Activated CD8-positive, alpha-beta T cell treated with anti-CD3 and anti-CD28 coated beads for 36 hours (primary cell): ENCODE data around the gene NXN. TPM values are rescaled to one million over a fixed set of nuclear protein-coding genes. Genes with fewer than 3 reads are reported as not detected.

ENCODE experiments used
- ATAC-seq: fragments of 200-7000 bp; cut with Tn5 transposase; one replicate; pipeline ENCODE4 v1.10.0; 2021; ENCODE audit warnings: mild to moderate bottlenecking, moderate library complexity
- CTCF ChIA-PET: fragments of 350-600 bp; sonication (Branson Sonifier 250); formaldehyde crosslinking; loops from one replicate; lab custom pipeline; 2021; ENCODE audit warnings: antibody characterized with exemption; lab: Charles Lee
- POLR2A ChIA-PET: fragments of 350-600 bp; sonication (Branson Sonifier 250); formaldehyde crosslinking; loops from one replicate; lab custom pipeline; 2021; ENCODE audit warnings: antibody characterized with exemption; lab: Charles Lee
- DNase-seq: peaks from one replicate; pipeline ENCODE4 v3.0.0-alpha.2; 2020
- H3K27ac Mint-ChIP-seq: one replicate; pipeline ENCODE4 v1.8.0; 2021; ENCODE audit warnings: mild to moderate bottlenecking, mixed read lengths
- H3K27me3 Mint-ChIP-seq: one replicate; pipeline ENCODE4 v1.8.0; 2021; ENCODE audit warnings: mixed read lengths
- H3K36me3 Mint-ChIP-seq: one replicate; pipeline ENCODE4 v1.8.0; 2021; ENCODE audit warnings: low read depth, mixed read lengths
- H3K4me1 Mint-ChIP-seq: one replicate; pipeline ENCODE4 v1.8.0; 2021; ENCODE audit warnings: low read depth, mixed read lengths
- H3K4me3 Mint-ChIP-seq: one replicate; pipeline ENCODE4 v1.8.0; 2021; ENCODE audit warnings: mild to moderate bottlenecking, moderate library complexity, mixed read lengths
- H3K9me3 Mint-ChIP-seq: one replicate; pipeline ENCODE4 v1.8.0; 2021; ENCODE audit warnings: mixed read lengths
- intact Hi-C: fragments of 100-400 bp; cut with micrococcal nuclease; formaldehyde crosslinking; loops from one replicate; pipeline ENCODE4 v1.10.0; 2022
- total RNA-seq, 2 experiments: library from RNA; stranded (reverse); gene quantifications; one replicate each; pipeline ENCODE4 v1.2.3, GENCODE V29; 2021
- TF ChIP-seq, protein P1 (sequence below): fragments of 200-600 bp; IDR thresholded peaks from one replicate; pipeline ENCODE4 v1.8.0; 2022; ENCODE audit warnings: antibody characterized with exemption, mild to moderate bottlenecking

The NXN gene
- total RNA-seq, 2 experiments from 2014 or later, result 1.2 to 1.4 TPM

GRCh38 chr17:1024076-1024475 is 44.5 kb upstream of the NXN start:
- ATAC-seq (no peak), DNase-seq (no peak)
- ChIA-PET CTCF (no interaction called here), POLR2A (no interaction called here)
- H3K27me3 Mint-ChIP-seq, result no peaks in the 10 kb centered on the region
- TF ChIP-seq, protein P1, sequence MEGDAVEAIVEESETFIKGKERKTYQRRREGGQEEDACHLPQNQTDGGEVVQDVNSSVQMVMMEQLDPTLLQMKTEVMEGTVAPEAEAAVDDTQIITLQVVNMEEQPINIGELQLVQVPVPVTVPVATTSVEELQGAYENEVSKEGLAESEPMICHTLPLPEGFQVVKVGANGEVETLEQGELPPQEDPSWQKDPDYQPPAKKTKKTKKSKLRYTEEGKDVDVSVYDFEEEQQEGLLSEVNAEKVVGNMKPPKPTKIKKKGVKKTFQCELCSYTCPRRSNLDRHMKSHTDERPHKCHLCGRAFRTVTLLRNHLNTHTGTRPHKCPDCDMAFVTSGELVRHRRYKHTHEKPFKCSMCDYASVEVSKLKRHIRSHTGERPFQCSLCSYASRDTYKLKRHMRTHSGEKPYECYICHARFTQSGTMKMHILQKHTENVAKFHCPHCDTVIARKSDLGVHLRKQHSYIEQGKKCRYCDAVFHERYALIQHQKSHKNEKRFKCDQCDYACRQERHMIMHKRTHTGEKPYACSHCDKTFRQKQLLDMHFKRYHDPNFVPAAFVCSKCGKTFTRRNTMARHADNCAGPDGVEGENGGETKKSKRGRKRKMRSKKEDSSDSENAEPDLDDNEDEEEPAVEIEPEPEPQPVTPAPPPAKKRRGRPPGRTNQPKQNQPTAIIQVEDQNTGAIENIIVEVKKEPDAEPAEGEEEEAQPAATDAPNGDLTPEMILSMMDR, result no peak
- no peaks in the 10 kb centered on the region for H3K36me3 Mint-ChIP-seq
- intact Hi-C loops, result no loop called here
- H3K4me1 Mint-ChIP-seq, result no peaks in the 10 kb centered on the region
- H3K4me3 Mint-ChIP-seq, result no peak overlapping the region
- no peak overlapping the region for H3K27ac Mint-ChIP-seq
- H3K9me3 Mint-ChIP-seq, result no peaks in the 10 kb centered on the region

DNA sequence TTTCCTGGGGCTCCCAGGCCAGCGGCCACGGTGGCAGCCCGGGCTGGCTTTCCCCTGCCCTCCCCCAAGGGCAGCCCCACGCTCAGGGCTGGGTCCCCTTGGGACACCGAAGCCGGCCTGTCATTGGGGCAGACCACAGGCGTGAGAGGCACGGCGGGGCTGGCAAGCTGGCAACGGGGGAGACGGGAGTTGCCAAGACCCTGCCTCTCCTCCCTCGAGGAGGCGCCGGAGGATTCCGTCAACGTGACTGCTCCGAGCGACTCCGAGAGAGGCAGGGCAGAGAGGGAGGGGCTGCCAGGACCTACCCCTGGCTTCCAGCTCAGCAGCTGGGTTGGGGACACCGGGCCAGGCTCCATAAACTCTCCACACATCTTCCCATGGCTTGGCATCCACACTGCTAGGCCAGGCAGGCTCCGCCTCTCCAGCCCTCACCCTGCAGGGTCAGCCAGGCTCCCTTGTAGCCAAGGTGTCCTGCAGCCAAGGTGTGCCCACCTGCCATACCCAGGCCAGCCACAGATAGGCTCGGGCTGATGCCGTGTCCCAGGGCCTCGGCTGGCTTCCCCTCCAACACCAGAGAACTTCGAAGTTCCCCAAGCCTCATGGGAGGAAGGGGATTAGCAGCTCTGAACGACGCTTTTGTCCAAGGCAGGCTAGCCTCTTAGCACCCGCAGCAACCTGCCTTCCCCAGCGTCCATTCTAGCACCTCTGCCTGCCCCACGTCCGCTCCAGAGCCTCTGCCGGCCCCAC is 42.9 kb upstream of the NXN start:
- H3K27me3 Mint-ChIP-seq, result no peaks in the 10 kb centered on the region
- no peak overlapping the region for H3K27ac Mint-ChIP-seq
- no peak for DNase-seq
- no peaks in the 10 kb centered on the region for H3K4me1 Mint-ChIP-seq
- ChIA-PET CTCF (interaction anchor here (1.5 kb wide), 1 partner anchor 143 kb away, joined by 3 read pairs; no protein-coding TSS in a partner anchor), POLR2A (no interaction called here)
- no peaks in the 10 kb centered on the region for H3K36me3 Mint-ChIP-seq
- intact Hi-C loops, result no loop called here
- H3K4me3 Mint-ChIP-seq, result no peak overlapping the region
- ATAC-seq, result no peak
- TF ChIP-seq, protein P1, result no peak
- no peaks in the 10 kb centered on the region for H3K9me3 Mint-ChIP-seq

DNA sequence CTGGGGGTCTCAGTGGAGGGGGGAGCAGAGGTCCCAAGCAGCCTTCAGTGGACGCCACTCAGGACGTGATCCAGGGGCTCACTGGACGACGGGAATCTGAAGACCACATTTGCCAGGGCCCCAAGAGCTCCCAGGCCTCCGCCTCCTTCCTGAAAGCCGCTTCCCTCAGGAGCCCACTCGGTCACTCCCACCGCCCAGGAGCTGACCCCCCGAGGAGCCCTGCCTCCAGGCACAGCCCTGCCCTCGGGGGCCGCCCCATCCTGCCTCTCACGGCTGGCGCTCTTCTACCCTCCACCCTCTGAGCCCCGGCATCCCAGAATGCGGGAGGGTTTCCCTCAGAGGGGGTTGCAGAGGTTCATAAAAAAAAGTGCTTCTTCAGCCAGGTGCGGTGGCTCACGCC is 41.6 kb upstream of the NXN start:
- intact Hi-C loops, result no loop called here
- ChIA-PET CTCF (no interaction called here), POLR2A (no interaction called here)
- no peaks in the 10 kb centered on the region for H3K36me3 Mint-ChIP-seq
- ATAC-seq, result no peak
- H3K4me3 Mint-ChIP-seq, result no peak overlapping the region
- no peaks in the 10 kb centered on the region for H3K27me3 Mint-ChIP-seq
- no peak for DNase-seq
- no peaks in the 10 kb centered on the region for H3K9me3 Mint-ChIP-seq
- no peaks in the 10 kb centered on the region for H3K4me1 Mint-ChIP-seq
- TF ChIP-seq, protein P1, result no peak
- H3K27ac Mint-ChIP-seq, result no peak overlapping the region

- Mint-ChIP-seq H3K36me3 (no peaks in the 10 kb centered on the region), H3K27me3 (no peaks in the 10 kb centered on the region), H3K4me1 (no peaks in the 10 kb centered on the region), H3K4me3 (no peak overlapping the region), H3K27ac (no peak overlapping the region), H3K9me3 (no peaks in the 10 kb centered on the region)
- TF ChIP-seq, protein P1, result no peak
- ChIA-PET CTCF (interaction anchor here (1.1 to 2.3 kb wide), 2 partner anchors 20 to 37 kb away, joined by 4 to 7 read pairs; no protein-coding TSS in a partner anchor), POLR2A (no interaction called here)
- DNase-seq (no peak), ATAC-seq (no peak)
- intact Hi-C loops, result no loop called here
These were observed 39.9 kb upstream of the NXN start for GRCh38 chr17:1019451-1019850.

DNA sequence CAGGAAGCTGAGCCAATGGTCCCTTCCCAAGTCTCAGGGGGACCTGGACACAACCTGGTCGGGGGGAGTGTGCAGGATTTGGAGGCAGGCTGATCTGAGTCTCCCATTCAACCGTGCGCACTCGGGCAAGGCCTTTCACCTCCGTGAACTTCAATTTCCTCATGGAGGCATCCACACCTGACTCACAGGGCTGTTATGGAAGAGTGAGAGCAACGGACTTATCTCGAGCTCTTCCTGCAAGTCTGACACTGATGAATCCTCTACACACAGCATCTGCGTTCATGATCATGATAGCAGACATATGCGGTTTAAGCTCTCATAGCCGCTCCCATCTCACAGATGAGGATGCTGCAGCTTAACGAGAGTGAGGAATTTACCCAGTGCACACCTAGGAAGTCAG is 39.0 kb upstream of the NXN start:
- no peaks in the 10 kb centered on the region for H3K27me3 Mint-ChIP-seq
- TF ChIP-seq, protein P1, result no peak
- H3K36me3 Mint-ChIP-seq, result no peaks in the 10 kb centered on the region
- no peak for DNase-seq
- ATAC-seq, result no peak
- H3K4me3 Mint-ChIP-seq, result no peak overlapping the region
- ChIA-PET POLR2A (no interaction called here), CTCF (interaction anchor here (1.1 to 2.3 kb wide), 2 partner anchors 19 to 38 kb away, joined by 4 to 7 read pairs; no protein-coding TSS in a partner anchor)
- H3K9me3 Mint-ChIP-seq, result no peaks in the 10 kb centered on the region
- H3K27ac Mint-ChIP-seq, result no peak overlapping the region
- H3K4me1 Mint-ChIP-seq, result no peaks in the 10 kb centered on the region
- intact Hi-C loops, result no loop called here
